HepG2 (cell line): ENCODE results near the gene NFKBIA. TPM values are rescaled to one million over a fixed set of nuclear protein-coding genes. Genes with fewer than 3 reads are reported as not detected.
A peak's percentile ranks its signal among the peaks of the same experiment; 100 is the strongest.

Experiments used
- ATAC-seq: fragments of 200-7000 bp; cut with Tn5 transposase; 3 replicates; pipeline ENCODE4 v1.9.1; 2020; ENCODE audit warnings: mild to moderate bottlenecking, moderate library complexity
- BruUV-seq: library from RNA; stranded (reverse); fragments of 400-500 nt; replicated peaks from 2 replicates; lab custom pipeline; 2021; lab: Mats Ljungman, UMichigan
- CTCF ChIA-PET: fragments of 300-600 bp; formaldehyde crosslinking; extraction: SDS; loops from one replicate; lab custom pipeline; 2021; ENCODE audit warnings: low total read pairs, inconsistent platforms, low intra/inter-chr PET ratio; lab: Yijun Ruan, JAX
- POLR2A ChIA-PET: fragments of 350-600 bp; sonication (Branson Sonifier 250); formaldehyde crosslinking; loops from one replicate; lab custom pipeline; 2020; ENCODE audit warnings: antibody characterized with exemption, inconsistent platforms; lab: Yijun Ruan, JAX
- DNase-seq: peaks from one replicate; pipeline ENCODE4 v3.0.0-alpha.2; 2015; ENCODE audit warnings: low spot score
- FAIRE-seq: peaks from 3 replicates; lab custom pipeline; 2011; peaks lifted over from hg19 to GRCh38; lab: Jason Lieb, UNC
- H2AFZ ChIP-seq: one replicate; pipeline ENCODE4 v1.6.1; 2011; ENCODE audit warnings: low read length, inconsistent platforms
- H3K27ac ChIP-seq: fragments of 300-600 bp; 3 replicates; pipeline ENCODE4 v1.8.0; 2011; ENCODE audit warnings: mixed run types, mild to moderate bottlenecking, mixed read lengths, low read length, inconsistent platforms; ENCODE audit not compliant: insufficient read depth; ENCODE audit errors: extremely low read length
- H3K27me3 ChIP-seq, 2 experiments: fragments of 200-600 bp in 1 of 2; 2 replicates in 1 of 2; 3 replicates in 1 of 2; pipeline versions ENCODE4 v1.6.0 to v1.8.0; 2011; ENCODE audit warnings: low read length in 2 of 2, mild to moderate bottlenecking in 2 of 2, moderate library complexity in 2 of 2, inconsistent platforms in 1 of 2; ENCODE audit not compliant: insufficient read depth in 2 of 2, control insufficient read depth in 1 of 2
- H3K36me3 ChIP-seq, 2 experiments: fragments of 200-600 bp in 1 of 2; replicated peaks in 1 of 2; 2 replicates in 1 of 2; 3 replicates in 1 of 2; pipeline versions ENCODE4 v1.5.1 to v1.8.0; 2011; ENCODE audit warnings: low read length in 2 of 2, inconsistent platforms in 1 of 2; ENCODE audit not compliant: insufficient read depth in 2 of 2, control insufficient read depth in 1 of 2
- H3K4me1 ChIP-seq: 2 replicates; pipeline ENCODE4 v1.5.1; 2012; ENCODE audit warnings: low read length, inconsistent platforms; ENCODE audit not compliant: insufficient read depth
- H3K4me2 ChIP-seq: 2 replicates; pipeline ENCODE4 v1.6.0; 2011; ENCODE audit warnings: low read depth, low read length, inconsistent platforms
- H3K4me3 ChIP-seq, 3 experiments: fragments of 200-600 bp in 1 of 3; sonication (generic), shearing (Covaris generic) in 1 of 3; replicated peaks in 1 of 3; 2 replicates each; pipeline ENCODE4 v1.5.1; 2011 to 2016; ENCODE audit warnings: low read length in 3 of 3, inconsistent platforms in 2 of 3, low read depth in 2 of 3, mild to moderate bottlenecking in 2 of 3, control low read depth in 1 of 3, mixed read lengths in 1 of 3; ENCODE audit not compliant: insufficient read depth in 1 of 3
- H3K79me2 ChIP-seq: one replicate; pipeline ENCODE4 v1.6.1; 2011; ENCODE audit warnings: low read length, inconsistent platforms; ENCODE audit not compliant: insufficient read depth
- H3K9ac ChIP-seq: 2 replicates; pipeline ENCODE4 v1.6.0; 2011; ENCODE audit warnings: mild to moderate bottlenecking, low read depth, low read length, inconsistent platforms; ENCODE audit not compliant: insufficient read depth
- H3K9me3 ChIP-seq: 2 replicates; pipeline ENCODE4 v1.5.1; 2012; ENCODE audit warnings: mild to moderate bottlenecking, low read length
- H4K20me1 ChIP-seq: 2 replicates; pipeline ENCODE4 v1.6.0; 2011; ENCODE audit warnings: inconsistent platforms, mild to moderate bottlenecking, low read length, moderate library complexity; ENCODE audit not compliant: insufficient read depth
- ERF ChIP-seq: IDR thresholded peaks from 2 replicates; pipeline ENCODE4 v1.6.1; 2018; ENCODE audit warnings: missing biosample characterization, missing genetic modification reagents
- HDAC6 ChIP-seq: fragments of 200-600 bp; sonication (generic); IDR thresholded peaks from 2 replicates; pipeline ENCODE4 v1.7.0; 2017; ENCODE audit warnings: mild to moderate bottlenecking, antibody characterized with exemption, low read length, low read depth
- HMGXB4 ChIP-seq, 2 experiments: sonication (generic) in 1 of 2; formaldehyde crosslinking in 1 of 2; IDR thresholded peaks; 2 replicates each; pipeline versions ENCODE4 v1.4.0 to v1.6.1; 2018 to 2020; ENCODE audit warnings: missing genetic modification reagents in 2 of 2, borderline replicate concordance in 1 of 2, low read depth in 1 of 2, mild to moderate bottlenecking in 1 of 2, missing biosample characterization in 1 of 2
- KAT7 ChIP-seq: IDR thresholded peaks from 2 replicates; pipeline ENCODE4 v1.6.1; 2018; ENCODE audit warnings: borderline replicate concordance, missing compliant biosample characterization
- KAT8 ChIP-seq: IDR thresholded peaks from 2 replicates; pipeline ENCODE4 v1.6.1; 2016; ENCODE audit warnings: missing genetic modification reagents, missing compliant biosample characterization
- KLF16 ChIP-seq, 2 experiments: sonication (generic) in 1 of 2; formaldehyde crosslinking in 1 of 2; IDR thresholded peaks; 2 replicates each; pipeline versions ENCODE4 v1.6.1 to v1.8.0; 2016 to 2023; ENCODE audit warnings: missing genetic modification reagents in 2 of 2, missing compliant biosample characterization in 1 of 2
- MTF2 ChIP-seq: sonication (generic); formaldehyde crosslinking; IDR thresholded peaks from 2 replicates; pipeline ENCODE4 v1.5.0; 2020; ENCODE audit warnings: missing genetic modification reagents, borderline replicate concordance
- ZNF414 ChIP-seq: sonication (generic); formaldehyde crosslinking; IDR thresholded peaks from 2 replicates; pipeline ENCODE4 v1.5.0; 2020; ENCODE audit warnings: missing genetic modification reagents
- ZNF562 ChIP-seq: sonication (generic); formaldehyde crosslinking; IDR thresholded peaks from 2 replicates; pipeline ENCODE4 v1.8.0; 2022; ENCODE audit warnings: missing genetic modification reagents, borderline replicate concordance
- ZSCAN21 ChIP-seq: sonication (generic); formaldehyde crosslinking; IDR thresholded peaks from 2 replicates; pipeline ENCODE4 v1.8.0; 2022; ENCODE audit warnings: mild to moderate bottlenecking, missing genetic modification reagents, moderate library complexity, borderline replicate concordance
- ZXDC ChIP-seq: sonication (generic); formaldehyde crosslinking; IDR thresholded peaks from 2 replicates; pipeline ENCODE4 v1.5.0; 2020; ENCODE audit warnings: mild to moderate bottlenecking, missing genetic modification reagents
- WGBS: methylation state at CpG from one replicate; pipeline ENCODE4 v1.1.6; 2017; ENCODE audit warnings: low lambda C conversion rate; 5-methylcytosine and 5-hydroxymethylcytosine counted together
- in situ Hi-C: cut with HindIII; loops from 2 replicates; pipeline ENCODE4 v1.10.0; 2017; ENCODE audit warnings: low pct_unique_long_range_greater_than_20kb; ENCODE audit not compliant: extremely low pct_ligation_motif_present
- intact Hi-C: fragments of 100-400 bp; cut with micrococcal nuclease; formaldehyde crosslinking; loops from one replicate; pipeline ENCODE4 v1.10.0; 2022; ENCODE audit not compliant: unreplicated experiment
- polyA plus RNA-seq, 8 experiments: library from polyadenylated mRNA; depleted of rRNA in 3 of 8; stranded (reverse) in 7 of 8; unstranded in 1 of 8; fragments of >200 nt; fragmentation: Illumina TruSeq in 4 of 8; extraction: Trizol in 4 of 8; gene quantifications; 2 replicates each; pipeline versions ENCODE4 v1.2.1 to v1.2.3, GENCODE V29; 2011 to 2016; ENCODE audit warnings: low read depth in 4 of 8, missing spikeins in 1 of 8, mixed read lengths in 1 of 8; ENCODE audit not compliant: insufficient read depth in 1 of 8
- total RNA-seq, 5 experiments: library from RNA; depleted of rRNA; stranded (reverse); fragments of >200 nt; fragmentation: Illumina TruSeq; extraction: Trizol; gene quantifications; 2 replicates each; pipeline ENCODE4 v1.2.3, GENCODE V29; 2016; ENCODE audit warnings: low read depth in 1 of 5

NFKBIA gene
- total and polyA plus RNA-seq, 2 of the 13 experiments (the other 11 are each of a cell fraction or from before 2014, with no cell fraction given), result 197 to 319 TPM

- TF ChIP-seq ZXDC (CRISPR knock-in tag) (0 out of 2 replicates have a peak, but pooled peaks have one; percentile 34), HDAC6 (no peak), ZSCAN21 (CRISPR knock-in tag) (no peak), KAT7 (CRISPR knock-in tag) (no peak)
These were observed 36.6 kb upstream of the NFKBIA start (continued) for GRCh38 chr14:35441160-35441559.

- no peaks in the 10 kb centered on the region for H3K9me3 ChIP-seq
- H3K4me2 ChIP-seq, result no peak overlapping the region
- ChIA-PET POLR2A (no interaction called here), CTCF (interaction anchor here (1.4 to 2.5 kb wide), 2 partner anchors 248 to 379 kb away, joined by 6 to 14 read pairs; no protein-coding TSS in a partner anchor)
- no peak overlapping the region for H2AFZ ChIP-seq
- FAIRE-seq (peak; percentile 36), DNase-seq (peak; percentile 52), ATAC-seq (peak; percentile 75)
- no peaks in the 10 kb centered on the region for H3K36me3 ChIP-seq
- no peak overlapping the region for H3K4me3 ChIP-seq
- BruUV-seq, result no TSS peak
- H3K27ac ChIP-seq, result no peak overlapping the region
- H3K79me2 ChIP-seq, result no peaks in the 10 kb centered on the region
- 25% methylated on average over 8 of the region's 8 CpGs for WGBS
- H3K9ac ChIP-seq, result no peak overlapping the region
- intact Hi-C loops, result loop anchor here (1.0 to 5.0 kb wide), 3 partner anchors 93 to 375 kb away; partner anchors contain the start of gene INSM2
- no peaks in the 10 kb centered on the region for H3K4me1 ChIP-seq
- no peaks in the 10 kb centered on the region for H3K27me3 ChIP-seq
- in situ Hi-C loops, result no loop called here
- H4K20me1 ChIP-seq, result no peaks in the 10 kb centered on the region
- TF ChIP-seq MTF2 (CRISPR knock-in tag), result 0 out of 2 replicates have a peak, but pooled peaks have one; percentile 68
- 0 out of 2 replicates have a peak, but pooled peaks have one; percentile 42 for TF ChIP-seq ZNF414 (CRISPR knock-in tag)
- TF ChIP-seq KLF16 (CRISPR knock-in tag; IDR thresholded peaks at IDR 0.05), result 0 out of 4 replicates have a peak, but pooled peaks of 1 of the 2 experiments have one; percentile 27
- no peak for TF ChIP-seq ZNF562 (CRISPR knock-in tag)
- TF ChIP-seq HMGXB4 (CRISPR knock-in tag; IDR thresholded peaks at IDR 0.05; ENCODE audit: borderline replicate concordance in 1 of 2, low read depth in 1 of 2), result 0 out of 4 replicates have a peak, but pooled peaks of 1 of the 2 experiments have one; percentile 41
- 0 out of 2 replicates have a peak, but pooled peaks have one; percentile 47 for TF ChIP-seq ERF (CRISPR knock-in tag)
- 0 out of 2 replicates have a peak, but pooled peaks have one; percentile 20 for TF ChIP-seq KAT8 (CRISPR knock-in tag)
These were observed 34.6 kb upstream of the NFKBIA start for GRCh38 chr14:35438910-35439713.
